PC-3 (cell line): ENCODE results near the gene PRSS38.

Source experiments
- EZH2 ChIP-seq: fragments of 300-600 bp; sonication (generic); IDR thresholded peaks from one replicate; pipeline ENCODE4 v1.6.1; 2017; ENCODE audit warnings: antibody characterized with exemption, mild to moderate bottlenecking, low read length; ENCODE audit not compliant: unreplicated experiment
- EZH2phosphoT487 ChIP-seq: fragments of 300-600 bp; sonication (generic); IDR thresholded peaks from 2 replicates; pipeline ENCODE4 v1.6.1; 2018; ENCODE audit warnings: mild to moderate bottlenecking, antibody characterized with exemption, low read length, borderline replicate concordance
- TF ChIP-seq, protein P1 (sequence below): fragments of 300-600 bp; sonication (generic); conservative IDR thresholded peaks from 2 replicates; pipeline ENCODE4 v1.5.1; 2017; ENCODE audit warnings: antibody characterized with exemption, low read depth, mild to moderate bottlenecking, low read length

DNA sequence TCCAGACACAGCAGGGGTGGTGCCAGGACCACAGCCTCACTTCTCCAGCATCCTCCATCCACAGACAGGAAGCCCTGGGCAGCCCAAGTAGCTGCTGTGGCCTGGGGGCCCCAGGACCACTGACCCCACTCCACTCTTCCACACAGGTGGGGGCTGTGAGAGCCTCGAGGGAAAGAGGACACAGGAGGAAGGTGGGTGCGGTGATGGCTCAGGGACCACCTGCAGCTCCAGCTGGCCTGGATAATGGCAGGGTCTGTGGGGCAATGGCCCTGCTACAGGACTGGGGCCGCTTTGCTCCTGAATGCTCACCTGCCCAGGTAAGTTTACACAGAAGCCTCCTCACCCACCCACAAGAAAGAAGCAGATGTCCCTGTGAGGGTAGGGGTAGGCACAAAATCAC, 18.3 kb upstream of the PRSS38 start:
- TF ChIP-seq EZH2 (no peak), EZH2phosphoT487 (no peak)
- TF ChIP-seq, protein P1, sequence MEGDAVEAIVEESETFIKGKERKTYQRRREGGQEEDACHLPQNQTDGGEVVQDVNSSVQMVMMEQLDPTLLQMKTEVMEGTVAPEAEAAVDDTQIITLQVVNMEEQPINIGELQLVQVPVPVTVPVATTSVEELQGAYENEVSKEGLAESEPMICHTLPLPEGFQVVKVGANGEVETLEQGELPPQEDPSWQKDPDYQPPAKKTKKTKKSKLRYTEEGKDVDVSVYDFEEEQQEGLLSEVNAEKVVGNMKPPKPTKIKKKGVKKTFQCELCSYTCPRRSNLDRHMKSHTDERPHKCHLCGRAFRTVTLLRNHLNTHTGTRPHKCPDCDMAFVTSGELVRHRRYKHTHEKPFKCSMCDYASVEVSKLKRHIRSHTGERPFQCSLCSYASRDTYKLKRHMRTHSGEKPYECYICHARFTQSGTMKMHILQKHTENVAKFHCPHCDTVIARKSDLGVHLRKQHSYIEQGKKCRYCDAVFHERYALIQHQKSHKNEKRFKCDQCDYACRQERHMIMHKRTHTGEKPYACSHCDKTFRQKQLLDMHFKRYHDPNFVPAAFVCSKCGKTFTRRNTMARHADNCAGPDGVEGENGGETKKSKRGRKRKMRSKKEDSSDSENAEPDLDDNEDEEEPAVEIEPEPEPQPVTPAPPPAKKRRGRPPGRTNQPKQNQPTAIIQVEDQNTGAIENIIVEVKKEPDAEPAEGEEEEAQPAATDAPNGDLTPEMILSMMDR: no peak
